Subcutaneous adipose tissue (tissue), 4 donors: ENCODE results near the gene SLC25A28. TPM values are rescaled to one million over a fixed set of nuclear protein-coding genes. Genes with fewer than 3 reads are reported as not detected.

Source experiments
- CTCF ChIP-seq: fragments of 450-650 bp; IDR thresholded peaks from one replicate; pipeline ENCODE4 v1.5.1; 2016; ENCODE audit warnings: low read depth, mild to moderate bottlenecking, control low read depth, antibody characterized with exemption, moderate library complexity
- total RNA-seq, 4 donors: library from RNA; depleted of rRNA; stranded (reverse); fragments of >200 nt; gene quantifications; one replicate each; pipeline ENCODE4 v1.1.0, GENCODE V29; 2016

The SLC25A28 gene
- total RNA-seq, 4 donors from 2014 or later = 29.5 to 42.8 (median 32.2) TPM

GRCh38 chr10:99579971-99580370, 40.3 kb downstream of the SLC25A28 start:
- no peak for TF ChIP-seq CTCF

GRCh38 chr10:99573790-99574189, 46.4 kb downstream of the SLC25A28 start:
- TF ChIP-seq CTCF = no peak

DNA sequence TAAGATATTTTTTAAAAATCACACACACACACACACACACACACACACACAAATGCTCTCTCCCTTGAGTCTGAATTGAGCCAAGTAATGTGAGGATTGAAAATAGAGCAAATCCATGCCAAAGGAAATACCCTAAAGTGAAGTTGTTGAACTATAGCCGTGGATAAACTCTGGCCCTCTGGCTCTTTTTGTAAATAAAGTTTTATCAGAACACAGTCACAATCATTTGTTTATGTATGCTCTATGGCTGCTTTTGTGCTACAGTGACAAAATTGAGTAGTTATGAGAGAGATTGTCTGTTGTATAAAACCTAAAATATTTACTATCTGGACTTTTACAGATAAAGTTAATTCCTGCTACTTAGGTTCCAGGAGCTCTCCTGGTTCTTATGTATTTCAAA, 48.4 kb downstream of the SLC25A28 start:
- TF ChIP-seq CTCF = no peak

DNA sequence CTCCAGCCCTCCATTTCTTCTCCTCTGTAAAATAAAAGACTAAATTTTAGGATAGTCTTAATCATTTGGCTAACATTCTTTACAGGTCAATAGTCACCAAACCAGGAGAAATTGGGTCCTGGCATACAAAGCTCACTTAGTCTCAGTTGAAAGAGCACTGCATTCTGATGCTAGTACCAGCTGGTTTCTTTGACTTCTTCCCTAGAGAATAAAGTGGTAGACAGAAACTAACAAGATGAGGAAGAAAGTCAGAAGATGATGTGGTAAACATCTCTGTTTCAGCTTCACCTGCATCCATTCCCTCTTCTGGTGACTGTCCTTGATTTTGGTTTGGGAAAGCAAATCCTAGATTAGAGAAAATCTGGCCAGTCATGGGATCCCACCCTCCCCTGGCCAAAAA, 50.3 kb downstream of the SLC25A28 start:
- no peak for TF ChIP-seq CTCF

DNA sequence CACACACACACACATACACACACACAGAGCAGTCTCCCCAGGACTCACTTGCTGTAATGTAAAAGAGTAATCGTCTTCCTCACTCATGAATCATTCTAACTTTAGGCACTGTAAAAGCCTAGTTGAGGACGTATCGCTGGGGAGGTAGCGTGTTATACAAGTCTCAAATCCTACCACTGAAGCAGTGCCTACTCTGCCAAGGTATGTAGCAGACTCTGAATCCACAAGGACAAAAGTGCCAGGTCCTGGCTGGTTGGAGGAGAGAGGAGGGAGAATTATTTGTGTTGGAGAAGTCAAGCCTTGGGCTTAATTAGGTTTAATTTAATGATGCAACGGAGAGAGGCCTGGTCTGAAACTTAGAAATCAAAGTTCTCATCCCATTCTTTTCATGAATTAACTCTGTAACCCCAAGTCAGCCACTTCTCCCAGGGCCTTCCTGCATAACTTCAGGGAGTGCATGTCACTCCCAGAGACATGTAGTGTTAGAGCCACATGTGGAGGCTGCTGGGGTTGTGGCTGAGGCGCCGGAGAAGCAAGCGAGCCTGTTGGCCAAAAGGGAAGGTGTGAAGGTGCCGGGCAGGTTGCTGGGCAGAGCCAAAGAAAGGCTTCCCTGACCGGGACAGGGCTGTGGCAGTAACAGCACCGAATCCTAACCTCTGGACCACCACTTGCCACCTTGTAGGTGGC, 50.8 kb downstream of the SLC25A28 start:
- TF ChIP-seq CTCF = no peak

DNA sequence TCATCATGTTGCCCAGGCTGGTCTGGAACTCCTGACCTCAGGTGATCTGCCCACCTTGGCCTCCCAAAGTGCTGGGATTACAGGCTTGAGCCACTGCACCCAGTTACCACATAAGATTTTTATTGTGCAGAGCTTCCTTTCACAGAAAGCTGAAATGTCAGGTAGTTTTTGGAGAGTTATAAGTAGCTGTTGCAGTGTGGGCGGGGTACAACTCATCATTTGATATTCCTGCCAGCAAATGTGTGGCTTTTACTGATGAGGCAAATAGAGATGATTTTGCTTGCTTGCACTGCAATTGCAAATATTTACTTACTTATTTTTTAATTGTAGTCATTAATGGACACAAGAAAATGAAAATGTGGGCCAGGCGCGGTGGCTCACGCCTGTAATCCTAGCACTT, 55.1 kb downstream of the SLC25A28 start:
- TF ChIP-seq CTCF = no peak

DNA sequence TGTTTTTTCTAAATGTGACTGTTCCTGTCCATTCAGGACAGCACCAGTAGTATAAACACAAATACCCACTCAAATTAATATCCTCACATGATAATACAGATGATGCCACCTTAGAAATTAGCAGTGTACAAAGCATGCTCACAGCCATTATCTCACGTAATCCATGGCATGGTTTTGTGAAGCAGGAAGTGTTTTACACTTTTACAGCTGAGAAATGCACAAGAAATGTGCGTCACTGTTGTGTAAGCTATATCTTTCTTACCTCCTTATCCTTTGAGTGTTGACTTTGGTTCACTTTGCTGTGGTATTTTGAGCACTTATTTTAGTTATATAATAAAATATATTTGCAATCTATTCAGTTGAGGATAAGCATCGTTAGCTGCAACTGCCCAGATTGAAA, 55.9 kb downstream of the SLC25A28 start:
- TF ChIP-seq CTCF = no peak
